Measurements from ENCODE around the gene RNF157.

GRCh38 chr17:76147211-76148014 lies 92.9 kb downstream of the RNF157 start:
- TF ChIP-seq CTCF (IDR thresholded peaks at IDR 0.05) (peak in 2 of 3 donors; percentile 25 to 44), POLR2A (IDR thresholded peaks at IDR 0.05) (no peak), EP300 (IDR thresholded peaks at IDR 0.05) (no peak)

Measured in ovary (tissue), 3 donors.